Neural cell (in vitro differentiated cells): ENCODE measurements around the gene GPRC6A. TPM values are rescaled to one million over a fixed set of nuclear protein-coding genes. Genes with fewer than 3 reads are reported as not detected.

Source experiments
- H2AFZ ChIP-seq: fragments of 200-600, 300-800 bp; sonication (generic), shearing (Covaris generic); 2 replicates; pipeline ENCODE4 v1.6.0; 2014; ENCODE audit warnings: low read depth, mild to moderate bottlenecking, antibody characterized with exemption, low read length, moderate library complexity
- H3F3A ChIP-seq: fragments of 200-600 bp; shearing (Covaris generic); 2 replicates; pipeline ENCODE4 v1.6.1; 2016; ENCODE audit warnings: mild to moderate bottlenecking, moderate library complexity, mixed read lengths, antibody characterized with exemption, low read length; ENCODE audit not compliant: insufficient read depth, poor library complexity, severe bottlenecking
- H3K27ac ChIP-seq: fragments of 200-600, 300-800 bp; sonication (generic), shearing (Covaris generic); 2 replicates; pipeline ENCODE4 v1.5.1; 2014; ENCODE audit warnings: mild to moderate bottlenecking, low read length, moderate library complexity
- H3K27me3 ChIP-seq: fragments of 300-800, 200-600 bp; sonication (generic), shearing (Covaris generic); 2 replicates; pipeline ENCODE4 v1.6.0; 2014; ENCODE audit warnings: mild to moderate bottlenecking, low read depth, low read length, moderate library complexity; ENCODE audit not compliant: insufficient read depth
- H3K36me3 ChIP-seq: fragments of 300-800, 200-600 bp; sonication (generic), shearing (Covaris generic); 2 replicates; pipeline ENCODE4 v1.5.1; 2014; ENCODE audit warnings: mild to moderate bottlenecking, antibody characterized with exemption, low read length, moderate library complexity; ENCODE audit not compliant: insufficient read depth
- H3K4me2 ChIP-seq: fragments of 300-800, 200-600 bp; sonication (generic), shearing (Covaris generic); 2 replicates; pipeline ENCODE4 v1.6.0; 2014; ENCODE audit warnings: mild to moderate bottlenecking, low read length
- H3K4me3 ChIP-seq: fragments of 300-800, 200-600 bp; sonication (generic), shearing (Covaris generic); 2 replicates; pipeline ENCODE4 v1.5.1; 2014; ENCODE audit warnings: mild to moderate bottlenecking, low read length, moderate library complexity
- H3K79me2 ChIP-seq: fragments of 200-600 bp; shearing (Covaris generic); replicated peaks from 2 replicates; pipeline ENCODE4 v1.6.0; 2014; ENCODE audit warnings: mild to moderate bottlenecking, low read length, moderate library complexity; ENCODE audit not compliant: insufficient read depth
- H3K9ac ChIP-seq: fragments of 300-800, 200-600 bp; sonication (generic), shearing (Covaris generic); 2 replicates; pipeline ENCODE4 v1.6.1; 2016; ENCODE audit warnings: mild to moderate bottlenecking, low read length, mixed read lengths
- H3K9me2 ChIP-seq: fragments of 200-600 bp; shearing (Covaris generic); 2 replicates; pipeline ENCODE4 v1.6.1; 2016; ENCODE audit warnings: mild to moderate bottlenecking, low read length, mixed read lengths; ENCODE audit not compliant: insufficient read depth
- H3K9me3 ChIP-seq: fragments of 200-600, 300-800 bp; sonication (generic), shearing (Covaris generic); 2 replicates; pipeline ENCODE4 v1.6.1; 2016; ENCODE audit warnings: mild to moderate bottlenecking, mixed run types, low read length, moderate library complexity, mixed read lengths
- H4K20me1 ChIP-seq: fragments of 200-600 bp; shearing (Covaris generic); 2 replicates; pipeline ENCODE4 v1.6.1; 2016; ENCODE audit warnings: mild to moderate bottlenecking, mixed run types; ENCODE audit not compliant: insufficient read depth
- CTCF ChIP-seq: fragments of 450-650 bp; IDR thresholded peaks from 2 replicates; pipeline ENCODE4 v1.5.1; 2014; ENCODE audit warnings: antibody characterized with exemption, mild to moderate bottlenecking, moderate library complexity; ENCODE audit not compliant: poor library complexity, severe bottlenecking
- EP300 ChIP-seq: fragments of 450-650 bp; conservative IDR thresholded peaks from 2 replicates; pipeline ENCODE4 v1.6.1; 2014; ENCODE audit warnings: antibody characterized with exemption, mild to moderate bottlenecking, moderate library complexity; ENCODE audit not compliant: poor library complexity, severe bottlenecking
- EZH2 ChIP-seq: fragments of 200-600, 300-800 bp; shearing (Covaris generic), sonication (generic); IDR thresholded peaks from 2 replicates; pipeline ENCODE4 v1.6.1; 2014; ENCODE audit warnings: antibody characterized with exemption, low read length, borderline replicate concordance, mild to moderate bottlenecking; ENCODE audit not compliant: insufficient read depth, poor library complexity, severe bottlenecking
- MXI1 ChIP-seq: fragments of 450-650 bp; conservative IDR thresholded peaks from 2 replicates; pipeline ENCODE4 v1.6.1; 2014; ENCODE audit warnings: antibody characterized with exemption, mild to moderate bottlenecking; ENCODE audit not compliant: poor library complexity, severe bottlenecking
- POLR2AphosphoS5 ChIP-seq: IDR thresholded peaks from 2 replicates; pipeline ENCODE4 v1.6.1; 2012
- RAD21 ChIP-seq: fragments of 450-650 bp; conservative IDR thresholded peaks from 2 replicates; pipeline ENCODE4 v1.6.1; 2014; ENCODE audit warnings: antibody characterized with exemption, mild to moderate bottlenecking, moderate library complexity
- REST ChIP-seq: IDR thresholded peaks from 2 replicates; pipeline ENCODE4 v1.6.1; 2012; ENCODE audit warnings: borderline replicate concordance
- SMC3 ChIP-seq: fragments of 450-650 bp; conservative IDR thresholded peaks from 2 replicates; pipeline ENCODE4 v1.6.1; 2014; ENCODE audit warnings: antibody characterized with exemption, mild to moderate bottlenecking, moderate library complexity; ENCODE audit not compliant: poor library complexity
- TAF1 ChIP-seq: IDR thresholded peaks from 2 replicates; pipeline ENCODE4 v1.6.1; 2012; ENCODE audit warnings: low read depth
- polyA plus RNA-seq: library from polyadenylated mRNA; depleted of rRNA; stranded (reverse); fragments of >200 nt; gene quantifications from 2 replicates; pipeline ENCODE4 v1.2.3, GENCODE V29; 2014

GPRC6A gene
- polyA plus RNA-seq, 1 donor from 2014 or later = not detected

GRCh38 chr6:116773886-116774285, 55.0 kb downstream of the GPRC6A start:
- no peaks in the 10 kb centered on the region for H3K9me2 ChIP-seq
- no peak overlapping the region for H3K27ac ChIP-seq
- no peak overlapping the region for H3K4me3 ChIP-seq
- no peaks in the 10 kb centered on the region for H3K79me2 ChIP-seq
- no peaks in the 10 kb centered on the region for H3F3A ChIP-seq
- TF ChIP-seq REST (no peak), MXI1 (no peak), RAD21 (no peak), CTCF (no peak), EP300 (no peak), POLR2AphosphoS5 (no peak), EZH2 (no peak), TAF1 (no peak), SMC3 (no peak)
- H3K9ac ChIP-seq = no peak overlapping the region
- H3K4me2 ChIP-seq = no peak overlapping the region
- H2AFZ ChIP-seq = no peak overlapping the region
- H3K9me3 ChIP-seq = no peaks in the 10 kb centered on the region
- no peaks in the 10 kb centered on the region for H3K27me3 ChIP-seq
- H4K20me1 ChIP-seq = no peaks in the 10 kb centered on the region
- H3K36me3 ChIP-seq = no peaks in the 10 kb centered on the region

- Histone ChIP-seq H3K9me2 (no peaks in the 10 kb centered on the region), H3K9ac (no peak overlapping the region), H3K27me3 (no peaks in the 10 kb centered on the region), H3K4me3 (no peak overlapping the region), H4K20me1 (no peaks in the 10 kb centered on the region), H2AFZ (no peak overlapping the region), H3K36me3 (no peaks in the 10 kb centered on the region), H3K4me2 (no peak overlapping the region), H3K27ac (no peak overlapping the region), H3K79me2 (no peaks in the 10 kb centered on the region), H3F3A (no peaks in the 10 kb centered on the region), H3K9me3 (no peaks in the 10 kb centered on the region)
- TF ChIP-seq CTCF = no peak
- no peak for TF ChIP-seq RAD21
- no peak for TF ChIP-seq SMC3
- TF ChIP-seq MXI1 = no peak
- no peak for TF ChIP-seq TAF1
- TF ChIP-seq EP300 = no peak
- TF ChIP-seq REST = no peak
- no peak for TF ChIP-seq EZH2
- TF ChIP-seq POLR2AphosphoS5 = no peak
Measured at GRCh38 chr6:116772450-116772849, 56.4 kb downstream of the GPRC6A start.
